RCC 7860 (cell line): Measurements from ENCODE around the gene LAMA3.

Source experiments
- DNase-seq: peaks from one replicate; pipeline ENCODE4 v3.0.0-alpha.2; 2015; ENCODE audit warnings: low spot score
- FAIRE-seq: peaks from 2 replicates; lab custom pipeline; 2012; peaks lifted over from hg19 to GRCh38; lab: Jason Lieb, UNC

The LAMA3 gene

GRCh38 chr18:23689031-23689615, at the start of gene LAMA3:
Gene LAMA3, plus strand, starts transcription at chr18:23689453. Its CDS starts 231 bp downstream, at chr18:23689684.
- DNase-seq (peak; percentile 56), FAIRE-seq (no peak)

GRCh38 chr18:23640052-23640451, 49.2 kb upstream of the LAMA3 start:
- DNase-seq (no peak), FAIRE-seq (no peak)

- FAIRE-seq (no peak), DNase-seq (no peak)
These were observed 48.0 kb upstream of the LAMA3 start for GRCh38 chr18:23641143-23641720.

- DNase-seq (no peak), FAIRE-seq (no peak)
These were observed 47.2 kb upstream of the LAMA3 start for GRCh38 chr18:23641937-23642666.

- DNase-seq (no peak), FAIRE-seq (no peak)
These were observed 45.3 kb upstream of the LAMA3 start for GRCh38 chr18:23643815-23644490.

GRCh38 chr18:23645568-23646175, 43.6 kb upstream of the LAMA3 start:
- no peak for DNase-seq
- FAIRE-seq: no peak

GRCh38 chr18:23646282-23646681, 43.0 kb upstream of the LAMA3 start:
- no peak for DNase-seq
- no peak for FAIRE-seq

- FAIRE-seq (no peak), DNase-seq (no peak)
These were observed 40.8 kb upstream of the LAMA3 start for GRCh38 chr18:23648456-23648855.

GRCh38 chr18:23648940-23649607, 40.2 kb upstream of the LAMA3 start:
- no peak for FAIRE-seq
- DNase-seq: no peak

- DNase-seq: peak; percentile 39
- no peak for FAIRE-seq
These were observed 38.0 kb upstream of the LAMA3 start for GRCh38 chr18:23650968-23651927.

- FAIRE-seq: no peak
- no peak for DNase-seq
These were observed 37.0 kb upstream of the LAMA3 start for GRCh38 chr18:23652232-23652631.

- FAIRE-seq: no peak
- no peak for DNase-seq
These were observed 31.0 kb upstream of the LAMA3 start for GRCh38 chr18:23658285-23658684.

GRCh38 chr18:23661735-23662308, 27.4 kb upstream of the LAMA3 start:
- DNase-seq (no peak), FAIRE-seq (no peak)

- no peak for FAIRE-seq
- peak; percentile 36 for DNase-seq
These were observed 26.7 kb upstream of the LAMA3 start, which contains the start of gene ANKRD29 for GRCh38 chr18:23662309-23663263. Gene ANKRD29, minus strand, starts transcription at chr18:23662911. Its CDS starts 181 bp downstream, at chr18:23662730.

- FAIRE-seq (no peak), DNase-seq (no peak)
These were observed 24.6 kb upstream of the LAMA3 start for GRCh38 chr18:23664674-23665073.

- FAIRE-seq: no peak
- no peak for DNase-seq
These were observed 22.1 kb upstream of the LAMA3 start for GRCh38 chr18:23667114-23667513.

- DNase-seq (no peak), FAIRE-seq (no peak)
These were observed 20.5 kb upstream of the LAMA3 start for GRCh38 chr18:23668731-23669130.

- FAIRE-seq (no peak), DNase-seq (no peak)
These were observed 20.0 kb upstream of the LAMA3 start for GRCh38 chr18:23669202-23669766.
